Psoas muscle (tissue), 8 donors: Measurements from ENCODE around the gene KCNQ5. TPM values are rescaled to one million over a fixed set of nuclear protein-coding genes. Genes with fewer than 3 reads are reported as not detected.
A peak's percentile ranks its signal among the peaks of the same experiment; 100 is the strongest.

Source experiments
- ATAC-seq, 4 donors: fragments of 200-7000 bp; cut with Tn5 transposase; one replicate each; pipeline ENCODE4 v1.9.1; 2020; ENCODE audit warnings: moderate library complexity in 3 of 4, mild to moderate bottlenecking in 2 of 4
- DNase-seq, 2 donors: peaks; one replicate each; pipeline ENCODE4 v3.0.0-alpha.2; 2020
- H3K27ac ChIP-seq: fragments of 200-600 bp; one replicate; pipeline ENCODE4 v1.8.0; 2022
- H3K27me3 ChIP-seq, 3 donors: fragments of 200-600 bp in 1 of 3; one replicate each; pipeline versions ENCODE4 v1.6.1 to v1.8.0; 2013 to 2022; ENCODE audit warnings: low read length in 2 of 3, mild to moderate bottlenecking in 2 of 3, moderate library complexity in 1 of 3; ENCODE audit not compliant: insufficient read depth in 3 of 3
- H3K36me3 ChIP-seq, 2 donors: fragments of 200-600 bp in 1 of 2; one replicate each; pipeline versions ENCODE4 v1.6.1 to v1.8.0; 2013 to 2022; ENCODE audit warnings: low read depth in 1 of 2, mild to moderate bottlenecking in 1 of 2, moderate library complexity in 1 of 2; ENCODE audit not compliant: insufficient read depth in 1 of 2
- H3K4me1 ChIP-seq: fragments of 200-600 bp; one replicate; pipeline ENCODE4 v1.8.0; 2022
- H3K4me3 ChIP-seq: fragments of 200-600 bp; one replicate; pipeline ENCODE4 v1.8.0; 2022; ENCODE audit warnings: mild to moderate bottlenecking
- H3K9me3 ChIP-seq: fragments of 200-600 bp; one replicate; pipeline ENCODE4 v1.8.0; 2022
- CTCF ChIP-seq: fragments of 200-600 bp; IDR thresholded peaks from one replicate; pipeline ENCODE4 v1.8.0; 2022; ENCODE audit warnings: antibody characterized with exemption
- WGBS, 3 donors: extraction: QIAGEN DNeasy Blood & Tissue Kit; methylation state at CpG; one replicate each; pipeline versions ENCODE4 v1.1.6 to v1.1.7; 2013; 5-methylcytosine and 5-hydroxymethylcytosine counted together
- intact Hi-C, 2 donors: fragments of 100-400 bp; cut with DNase I; formaldehyde crosslinking; loops; one replicate each; pipeline versions ENCODE4 v1.11.0 to v1.14.2; 2022
- polyA plus RNA-seq, 3 donors: library from polyadenylated mRNA; stranded (reverse); fragments of 200-250 nt; gene quantifications; one replicate each; pipeline ENCODE4 v1.2.3, GENCODE V29; 2013
- total RNA-seq, 4 donors: library from RNA; stranded (reverse); fragmentation: NEBNext Ultra II Directional in 2 of 4; extraction: Animal tissue kit (Norgen Biotek cat#: 25700) in 2 of 4; gene quantifications; one replicate each; pipeline versions ENCODE4 v1.2.1 to v1.2.4, GENCODE V29; 2021 to 2023
- donor health status: healthy with polysubstance abuse.
- donor health status: DM: no; HTN: no; CAD: no; lungs with moderate emphysema.
- donor health status: Bipolar disorder and iron deficiency.
- donor health status: healthy.
- donor health status: DM: yes; HTN: yes; CAD: no.
- donor health status: DM: no; HTN: no; CAD: no.
- donor health status: DM: no; HTN: no; CAD: no.
- donor health status: DM: yes; HTN: yes; CAD: no.

Gene KCNQ5
- total and polyA plus RNA-seq, 7 donors = 4.4 to 90.7 (median 25.7) TPM

DNA sequence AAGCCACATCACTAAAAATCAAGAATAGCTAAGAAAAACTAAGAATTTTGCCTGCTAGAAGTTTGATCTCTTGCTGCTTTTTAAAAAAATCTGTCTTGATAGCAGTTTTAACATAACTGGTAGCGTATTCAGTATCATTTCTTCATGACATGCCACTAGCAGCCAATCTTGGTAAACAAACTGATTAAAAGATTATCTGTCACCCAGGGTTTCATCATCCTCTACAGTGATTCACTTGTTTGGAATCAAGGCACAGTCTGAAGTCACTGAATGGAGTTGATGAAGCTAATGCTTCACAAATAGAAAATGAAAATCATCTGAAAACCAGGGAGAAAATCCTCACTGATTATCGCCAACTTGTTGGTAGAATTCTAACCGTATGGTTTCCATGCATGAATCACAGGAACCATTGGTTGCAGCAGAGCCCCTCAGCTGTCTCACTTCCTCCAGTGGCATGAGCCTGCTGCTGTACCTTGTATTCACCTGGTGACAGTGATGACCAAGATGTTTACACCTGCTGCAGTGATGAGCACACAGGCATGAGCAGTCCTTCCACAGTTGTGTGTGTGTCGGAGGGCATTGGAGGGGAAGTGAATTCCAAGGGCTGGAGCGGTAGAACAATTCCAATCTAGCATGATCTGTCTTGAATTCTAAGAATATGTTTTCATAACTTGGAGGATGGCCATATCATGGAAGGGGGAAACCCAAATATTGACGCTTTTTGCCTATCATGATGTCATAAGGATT is 328.4 kb downstream of the KCNQ5 start:
- peak overlapping the region; percentile 19 for H3K4me3 ChIP-seq
- no peaks in the 10 kb centered on the region for H3K27me3 ChIP-seq
- H3K9me3 ChIP-seq = no peaks in the 10 kb centered on the region
- TF ChIP-seq CTCF = no peak
- DNase-seq (peak in 1 of 2 donors; percentile 50), ATAC-seq (peak; percentile 83 to 89 (median 86))
- no peaks in the 10 kb centered on the region for H3K36me3 ChIP-seq
- H3K4me1 ChIP-seq = peaks cover 77% of the 10 kb centered on the region
- WGBS, 3 donors = 40 to 53% (median 43%) methylated on average over 6 of the region's 6 CpGs
- intact Hi-C loops = loop anchor here (5.0 to 10.0 kb wide), 2 partner anchors 83 to 195 kb away; no protein-coding TSS in a partner anchor
- peak overlapping the region; percentile 92 for H3K27ac ChIP-seq

DNA sequence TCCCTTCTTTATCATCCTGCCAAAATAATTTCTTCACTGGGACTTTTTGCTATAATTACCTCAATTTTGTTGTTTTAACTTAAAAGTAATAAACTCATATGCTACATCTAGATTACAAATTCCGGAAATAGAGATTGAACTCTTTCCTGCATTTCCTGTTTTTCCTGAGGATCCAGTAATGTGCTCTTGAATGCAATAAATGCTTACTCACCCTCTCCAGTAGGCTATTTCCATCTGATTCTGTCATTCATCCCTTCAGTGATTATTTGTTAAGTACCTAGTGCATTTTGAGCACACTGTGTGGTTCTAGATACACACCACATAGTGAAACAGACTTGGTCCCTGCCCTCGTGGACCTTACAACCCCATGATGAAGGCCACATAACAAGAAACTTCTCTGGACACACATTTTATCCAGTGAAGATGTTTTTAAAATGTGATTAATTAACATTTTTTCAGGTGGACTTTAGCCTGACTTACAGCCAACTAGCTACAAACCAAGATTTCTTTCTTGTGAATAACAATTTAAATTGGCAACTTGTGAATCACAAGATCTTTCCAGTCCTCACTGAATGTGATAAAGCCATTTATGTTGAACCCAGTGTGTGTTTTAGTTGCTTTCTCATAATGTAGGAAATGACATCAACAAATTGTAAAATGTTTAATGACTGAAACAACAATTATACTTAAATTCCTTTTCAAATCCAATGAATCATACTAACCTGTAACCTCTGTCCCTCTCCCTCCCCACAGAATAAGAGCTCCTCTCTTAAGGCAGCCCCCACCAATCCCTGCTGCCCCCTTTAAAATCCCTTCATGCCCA is 331.2 kb downstream of the KCNQ5 start:
- peak; percentile 51 to 68 (median 56) for ATAC-seq

GRCh38 chr6:72953971-72954381 is 332.1 kb downstream of the KCNQ5 start:
- no peaks in the 10 kb centered on the region for H3K27me3 ChIP-seq
- no peak for ATAC-seq
- 23 to 73% (median 43%) methylated on average over 3 of the region's 3 CpGs for WGBS, 3 donors
- DNase-seq = no peak
- H3K36me3 ChIP-seq = no peaks in the 10 kb centered on the region
- no peak overlapping the region for H3K4me3 ChIP-seq
- no peaks in the 10 kb centered on the region for H3K9me3 ChIP-seq
- peak overlapping the region; percentile 92 for H3K27ac ChIP-seq
- H3K4me1 ChIP-seq = peaks cover 60% of the 10 kb centered on the region
- TF ChIP-seq CTCF = no peak
- intact Hi-C loops = loop anchor here (5.0 to 10.0 kb wide), 2 partner anchors 87 to 199 kb away; no protein-coding TSS in a partner anchor

More for the DNA sequence above, 331.2 kb downstream of the KCNQ5 start:
- H3K9me3 ChIP-seq = no peaks in the 10 kb centered on the region
- no peak overlapping the region for H3K4me3 ChIP-seq
- TF ChIP-seq CTCF = no peak
- H3K36me3 ChIP-seq = no peaks in the 10 kb centered on the region
- no peak for DNase-seq
- WGBS, 3 donors = 59 to 83% (median 62%) methylated on average over 2 of the region's 2 CpGs
- H3K27me3 ChIP-seq = no peaks in the 10 kb centered on the region
- intact Hi-C loops = loop anchor here (5.0 to 10.0 kb wide), 2 partner anchors 86 to 198 kb away; no protein-coding TSS in a partner anchor
- H3K27ac ChIP-seq = peak overlapping the region; percentile 92
- H3K4me1 ChIP-seq = peaks cover 61% of the 10 kb centered on the region

- DNase-seq (no peak), ATAC-seq (no peak)
- 37 to 46% (median 43%) methylated on average over 4 of the region's 4 CpGs for whole genome bisulfite sequencing, 3 donors
- Histone ChIP-seq H3K4me1 (peaks cover 53% of the 10 kb centered on the region), H3K27ac (peak overlapping the region; percentile 92), H3K27me3 (no peaks in the 10 kb centered on the region), H3K4me3 (no peak overlapping the region), H3K9me3 (no peaks in the 10 kb centered on the region), H3K36me3 (no peaks in the 10 kb centered on the region)
- intact Hi-C loops = loop anchor here (5.0 to 10.0 kb wide), 2 partner anchors 87 to 200 kb away; no protein-coding TSS in a partner anchor
- no peak for TF ChIP-seq CTCF
Measured at GRCh38 chr6:72954716-72955115, 332.9 kb downstream of the KCNQ5 start.
